NCI-H748 treated with DMSO at 0.1 percent for 48 hours (cell line): ENCODE measurements around the gene BOLA2B.
"Not testable (repeated sequence)": the region's sequence is repeated elsewhere in the genome, so short reads cannot be mapped to it uniquely, and the experiment has no call there.

Experiments used
- DNase-seq: peaks from one replicate; lab custom pipeline; 2025; lab: John Stamatoyannopoulos, UW

Gene BOLA2B

GRCh38 chr16:30193615-30194014 lies at the start of gene BOLA2B, which contains the start of gene SLX1A:
Gene BOLA2B (minus strand): TSS chr16:30193666. CDS start chr16:30193595, 71 bp downstream.
Gene SLX1A (plus strand): TSS chr16:30193875. CDS start chr16:30194085, 210 bp downstream.
- DNase-seq, result not testable (repeated sequence)

GRCh38 chr16:30217082-30217481 lies 23.6 kb upstream of the BOLA2B start:
- DNase-seq, result not testable (repeated sequence)

- DNase-seq, result not testable (repeated sequence)
Observed at GRCh38 chr16:30211414-30211813, 17.9 kb upstream of the BOLA2B start.

- DNase-seq, result not testable (repeated sequence)
Observed at GRCh38 chr16:30209032-30209431, 15.6 kb upstream of the BOLA2B start.

GRCh38 chr16:30207063-30207704 lies 13.7 kb upstream of the BOLA2B start:
- DNase-seq, result not testable (repeated sequence)

GRCh38 chr16:30206252-30206651 lies 12.8 kb upstream of the BOLA2B start:
- not testable (repeated sequence) for DNase-seq

GRCh38 chr16:30205541-30206236 lies 12.2 kb upstream of the BOLA2B start:
- not testable (repeated sequence) for DNase-seq

GRCh38 chr16:30199608-30200343 lies 6.3 kb upstream of the BOLA2B start:
- DNase-seq, result not testable (repeated sequence)

GRCh38 chr16:30199049-30199448 lies 5.6 kb upstream of the BOLA2B start, which contains the start of gene SULT1A3:
Gene SULT1A3 (plus strand): TSS chr16:30199255. CDS start chr16:30200729, 1,474 bp downstream.
- not testable (repeated sequence) for DNase-seq

- DNase-seq, result not testable (repeated sequence)
Observed at GRCh38 chr16:30197001-30197400, 3.5 kb upstream of the BOLA2B start.

GRCh38 chr16:30194172-30194925 lies 883 bp upstream of the BOLA2B start:
- not testable (repeated sequence) for DNase-seq

- not testable (repeated sequence) for DNase-seq
Observed at GRCh38 chr16:30193098-30193497, 368 bp downstream of the BOLA2B start.

GRCh38 chr16:30191158-30191557 lies 2.3 kb downstream of the BOLA2B start:
- DNase-seq, result not testable (repeated sequence)

- no peak for DNase-seq
Observed at GRCh38 chr16:30187971-30188561, 5.4 kb downstream of the BOLA2B start.

GRCh38 chr16:30187556-30187865 lies 6.0 kb downstream of the BOLA2B start:
- DNase-seq, result no peak

GRCh38 chr16:30186782-30187555 lies 6.5 kb downstream of the BOLA2B start:
- no peak for DNase-seq

GRCh38 chr16:30186444-30186781 lies 7.1 kb downstream of the BOLA2B start:
- DNase-seq, result no peak

GRCh38 chr16:30185683-30186421 lies 7.6 kb downstream of the BOLA2B start:
- DNase-seq, result no peak

- no peak for DNase-seq
Observed at GRCh38 chr16:30184891-30185682, 8.4 kb downstream of the BOLA2B start.
